ENCODE results near the gene TEX35. TPM values are rescaled to one million over a fixed set of nuclear protein-coding genes. Genes with fewer than 3 reads are reported as not detected.
A peak's percentile ranks its signal among the peaks of the same experiment; 100 is the strongest.

TEX35 gene
- total and polyA plus RNA-seq, 4 donors: not detected

- Histone ChIP-seq H3K36me3 (ENCODE audit: control insufficient read depth in 4 of 4, insufficient read depth in 4 of 4, low read length in 4 of 4) (no peaks in the 10 kb centered on the region), H3K9me3 (ENCODE audit: control insufficient read depth in 4 of 4, insufficient read depth in 3 of 4, low read length in 3 of 4) (peaks cover 0 to 3% (median 1%) of the 10 kb centered on the region in 4 donors), H3K4me3 (no peak overlapping the region), H3K27ac (ENCODE audit: low read depth in 1 of 2, low read length in 1 of 2) (no peak overlapping the region), H3K4me1 (ENCODE audit: control insufficient read depth in 5 of 5, insufficient read depth in 5 of 5, low read length in 5 of 5) (no peaks in the 10 kb centered on the region), H3K9ac (ENCODE audit: insufficient read depth in 1 of 2, low read length in 2 of 2) (no peak overlapping the region), H3K27me3 (ENCODE audit: control insufficient read depth in 3 of 3, insufficient read depth in 3 of 3, low read length in 2 of 3) (no peaks in the 10 kb centered on the region)
- ATAC-seq (ENCODE audit: insufficient read depth, low FRiP score) (no peak), DNase-seq (peak in 2 of 3 donors; percentile 38 to 59)
- WGBS, 2 donors: 72 to 79% methylated on average over 4 of the region's 4 CpGs
- no peak for TF ChIP-seq CTCF (IDR thresholded peaks at IDR 0.05; ENCODE audit: control extremely low read depth, extremely low read depth)
Measured at GRCh38 chr1:178564086-178564782, 51.3 kb downstream of the TEX35 start.

- Histone ChIP-seq H3K36me3 (ENCODE audit: control insufficient read depth in 4 of 4, insufficient read depth in 4 of 4, low read length in 4 of 4) (no peaks in the 10 kb centered on the region), H3K4me3 (no peak overlapping the region), H3K4me1 (ENCODE audit: control insufficient read depth in 5 of 5, insufficient read depth in 5 of 5, low read length in 5 of 5) (no peaks in the 10 kb centered on the region), H3K27ac (ENCODE audit: low read depth in 1 of 2, low read length in 1 of 2) (no peak overlapping the region), H3K9ac (ENCODE audit: insufficient read depth in 1 of 2, low read length in 2 of 2) (no peak overlapping the region), H3K27me3 (ENCODE audit: control insufficient read depth in 3 of 3, insufficient read depth in 3 of 3, low read length in 2 of 3) (no peaks in the 10 kb centered on the region), H3K9me3 (ENCODE audit: control insufficient read depth in 4 of 4, insufficient read depth in 3 of 4, low read length in 3 of 4) (peaks cover 0 to 3% (median 1%) of the 10 kb centered on the region in 4 donors)
- ATAC-seq (ENCODE audit: insufficient read depth, low FRiP score) (no peak), DNase-seq (no peak)
- no peak for TF ChIP-seq CTCF (IDR thresholded peaks at IDR 0.05; ENCODE audit: control extremely low read depth, extremely low read depth)
- WGBS, 2 donors: 50 to 89% methylated on average over 2 of the region's 2 CpGs
Measured at GRCh38 chr1:178564783-178565180, 51.9 kb downstream of the TEX35 start.

GRCh38 chr1:178565586-178565985 lies 52.7 kb downstream of the TEX35 start:
- 90 to 93% methylated on average over 3 of the region's 3 CpGs for whole genome bisulfite sequencing, 2 donors
- H3K4me1 ChIP-seq (ENCODE audit: control insufficient read depth in 5 of 5, insufficient read depth in 5 of 5, low read length in 5 of 5): no peaks in the 10 kb centered on the region
- no peak overlapping the region for H3K4me3 ChIP-seq
- ATAC-seq (ENCODE audit: insufficient read depth, low FRiP score) (no peak), DNase-seq (no peak)
- H3K9me3 ChIP-seq (ENCODE audit: control insufficient read depth in 4 of 4, insufficient read depth in 3 of 4, low read length in 3 of 4): peaks cover 0 to 3% (median 1%) of the 10 kb centered on the region in 4 donors
- no peaks in the 10 kb centered on the region for H3K36me3 ChIP-seq (ENCODE audit: control insufficient read depth in 4 of 4, insufficient read depth in 4 of 4, low read length in 4 of 4)
- H3K27ac ChIP-seq (ENCODE audit: low read depth in 1 of 2, low read length in 1 of 2): no peak overlapping the region
- no peaks in the 10 kb centered on the region for H3K27me3 ChIP-seq (ENCODE audit: control insufficient read depth in 3 of 3, insufficient read depth in 3 of 3, low read length in 2 of 3)
- no peak for TF ChIP-seq CTCF (IDR thresholded peaks at IDR 0.05; ENCODE audit: control extremely low read depth, extremely low read depth)
- H3K9ac ChIP-seq (ENCODE audit: insufficient read depth in 1 of 2, low read length in 2 of 2): no peak overlapping the region

GRCh38 chr1:178566187-178566586 lies 53.3 kb downstream of the TEX35 start:
- H3K27me3 ChIP-seq (ENCODE audit: control insufficient read depth in 3 of 3, insufficient read depth in 3 of 3, low read length in 2 of 3): no peaks in the 10 kb centered on the region
- no peak for TF ChIP-seq CTCF (IDR thresholded peaks at IDR 0.05; ENCODE audit: control extremely low read depth, extremely low read depth)
- no peak overlapping the region for H3K4me3 ChIP-seq
- H3K27ac ChIP-seq (ENCODE audit: low read depth in 1 of 2, low read length in 1 of 2): no peak overlapping the region
- ATAC-seq (ENCODE audit: insufficient read depth, low FRiP score) (no peak), DNase-seq (no peak)
- no peaks in the 10 kb centered on the region for H3K36me3 ChIP-seq (ENCODE audit: control insufficient read depth in 4 of 4, insufficient read depth in 4 of 4, low read length in 4 of 4)
- H3K4me1 ChIP-seq (ENCODE audit: control insufficient read depth in 5 of 5, insufficient read depth in 5 of 5, low read length in 5 of 5): no peaks in the 10 kb centered on the region
- H3K9me3 ChIP-seq (ENCODE audit: control insufficient read depth in 4 of 4, insufficient read depth in 3 of 4, low read length in 3 of 4): peaks cover 0 to 3% (median 1%) of the 10 kb centered on the region in 4 donors
- no peak overlapping the region for H3K9ac ChIP-seq (ENCODE audit: insufficient read depth in 1 of 2, low read length in 2 of 2)
- 91 to 96% methylated on average over 3 of the region's 3 CpGs for WGBS, 2 donors

Measured in lung (tissue), 12 donors.